Fibroblast of skin of left biceps (primary cell): ENCODE measurements around the gene YBEY.
"Not testable (repeated sequence)": the region's sequence is repeated elsewhere in the genome, so short reads cannot be mapped to it uniquely, and the experiment has no call there.

Experiments
- DNase-seq, 2 experiments: peaks; one replicate each; pipeline ENCODE4 v3.0.0-alpha.2; 2013; ENCODE audit warnings: low read depth in 2 of 2

YBEY gene, protein sequence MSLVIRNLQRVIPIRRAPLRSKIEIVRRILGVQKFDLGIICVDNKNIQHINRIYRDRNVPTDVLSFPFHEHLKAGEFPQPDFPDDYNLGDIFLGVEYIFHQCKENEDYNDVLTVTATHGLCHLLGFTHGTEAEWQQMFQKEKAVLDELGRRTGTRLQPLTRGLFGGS

DNA sequence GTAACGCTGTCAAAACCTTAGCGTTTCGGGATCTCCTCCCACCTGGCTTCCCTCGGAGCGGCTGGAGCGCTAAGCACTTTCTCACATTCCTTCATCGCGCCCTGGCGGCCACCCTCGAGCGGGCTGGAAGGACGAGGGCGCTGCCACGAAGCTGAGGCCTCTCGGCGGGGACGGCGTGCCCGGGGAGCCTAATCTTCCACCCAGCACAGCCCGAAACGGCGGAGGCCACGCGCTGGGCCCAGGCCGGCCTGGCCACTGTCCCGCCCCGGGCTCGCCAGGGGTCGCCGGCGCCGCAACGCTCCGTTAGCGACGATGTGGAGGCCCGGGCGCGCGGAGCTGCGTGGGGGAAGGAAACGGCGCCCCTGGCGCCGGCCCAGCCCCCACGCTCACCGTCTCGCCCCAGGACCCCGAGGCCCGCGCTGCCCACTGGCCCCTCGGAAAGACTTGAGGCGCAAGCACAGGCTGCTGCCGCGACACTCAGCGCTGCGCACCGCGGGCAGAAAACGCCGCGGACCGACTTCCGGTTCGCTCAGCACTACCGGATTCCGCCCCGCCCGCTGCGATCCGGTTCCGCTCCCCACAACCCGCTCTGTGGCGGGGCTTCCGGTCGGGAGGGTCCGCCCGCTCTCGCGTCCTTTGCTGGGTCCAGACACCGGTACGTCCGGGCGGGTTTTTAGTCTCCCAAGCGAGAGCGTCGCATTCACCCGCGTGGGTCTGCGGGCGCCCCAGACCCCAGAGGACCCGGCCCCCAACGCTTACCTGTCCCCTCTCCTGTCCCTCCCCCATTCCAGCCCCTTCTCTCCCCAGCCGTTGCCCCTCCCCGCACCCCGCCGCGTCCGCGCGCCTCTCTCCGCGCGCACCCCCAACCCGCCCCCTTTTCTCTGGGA lies at the start of gene YBEY:
Gene YBEY (plus strand): TSS at position 582 of the 887 bp plus-strand sequence. CDS start 572 bp downstream, outside the sequence.
- peak; percentile 79 for DNase-seq

DNA sequence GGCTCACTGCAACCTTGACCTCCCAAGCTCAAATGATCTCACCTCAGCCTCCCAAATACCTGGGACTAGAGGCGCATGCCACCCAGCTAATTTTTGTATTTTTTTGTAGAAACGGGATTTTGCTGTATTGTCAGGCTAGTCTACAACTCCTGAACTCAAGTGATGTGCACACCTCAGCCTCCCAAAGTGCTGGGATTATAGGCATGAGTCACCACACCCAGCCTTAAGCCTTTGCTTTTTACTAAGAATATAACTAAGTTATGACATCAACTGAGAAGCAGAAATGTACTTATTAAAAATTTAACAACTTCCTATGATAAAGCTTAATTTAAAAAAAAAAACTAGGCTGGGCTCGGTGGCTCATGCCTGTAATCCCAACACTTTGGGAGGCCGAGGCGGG lies 48.7 kb upstream of the YBEY start:
- no peak for DNase-seq

DNA sequence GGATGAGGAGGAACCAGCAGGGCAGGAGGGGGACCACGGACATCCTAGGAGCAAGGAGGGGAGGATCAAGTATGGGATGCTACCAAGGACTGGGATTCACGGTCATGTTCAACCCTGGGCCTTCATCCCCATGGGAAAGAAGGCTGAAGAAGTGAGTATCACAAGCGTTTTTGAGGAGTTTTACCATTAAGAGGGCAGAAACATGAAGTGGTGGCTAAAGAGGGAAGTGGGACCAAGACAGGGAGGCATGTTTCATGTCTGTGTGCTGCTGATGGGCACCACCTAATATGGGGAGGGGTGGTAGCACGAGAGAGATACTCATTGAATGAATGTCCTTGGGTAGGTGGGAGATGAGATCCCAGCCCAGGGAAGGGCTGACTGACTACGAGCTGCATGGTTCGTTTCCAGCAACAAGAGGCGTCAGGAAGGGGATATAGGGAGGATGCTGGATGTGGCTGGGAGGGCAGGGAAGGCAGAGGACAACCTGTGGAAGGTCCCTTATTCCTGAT lies 46.3 kb upstream of the YBEY start:
- no peak for DNase-seq

DNA sequence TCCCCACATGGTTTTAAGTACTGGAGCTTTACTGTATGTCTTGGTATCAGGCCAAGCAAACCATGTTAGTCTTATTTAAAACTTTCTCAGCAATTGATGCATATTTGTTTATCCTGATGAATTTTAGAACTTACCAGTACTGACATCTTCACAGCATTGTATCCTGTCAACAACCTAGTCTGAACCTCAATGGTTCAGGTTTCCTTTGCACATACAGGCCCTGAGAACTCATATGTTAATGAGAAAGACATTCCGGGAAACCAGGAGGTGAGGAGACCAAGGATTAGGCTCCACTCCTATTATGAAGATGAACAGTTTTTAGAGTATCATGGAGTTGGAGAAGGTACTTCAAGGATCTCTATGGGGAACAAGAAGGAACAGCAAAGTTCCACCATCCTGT lies 44.6 kb upstream of the YBEY start:
- not testable (repeated sequence) for DNase-seq

DNA sequence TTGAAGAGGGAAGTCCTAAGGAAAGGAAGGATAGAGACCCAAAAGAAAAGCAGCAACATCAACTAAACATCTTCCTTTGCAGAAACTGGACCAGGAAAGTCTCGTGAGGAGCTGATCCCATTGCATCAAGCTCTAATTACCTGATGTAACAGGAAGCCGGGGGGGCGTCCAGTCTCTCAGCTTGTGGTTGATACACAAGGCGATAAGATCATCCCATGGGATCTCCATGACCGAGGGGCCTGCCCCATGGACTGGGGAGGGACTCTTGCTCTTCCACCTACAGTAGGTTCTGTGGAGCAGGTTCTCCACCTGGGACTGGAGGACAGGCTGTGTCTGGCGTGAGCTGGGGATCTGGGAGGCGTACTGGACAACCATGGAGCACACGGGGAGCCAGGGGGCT lies 42.8 kb upstream of the YBEY start:
- no peak for DNase-seq

DNA sequence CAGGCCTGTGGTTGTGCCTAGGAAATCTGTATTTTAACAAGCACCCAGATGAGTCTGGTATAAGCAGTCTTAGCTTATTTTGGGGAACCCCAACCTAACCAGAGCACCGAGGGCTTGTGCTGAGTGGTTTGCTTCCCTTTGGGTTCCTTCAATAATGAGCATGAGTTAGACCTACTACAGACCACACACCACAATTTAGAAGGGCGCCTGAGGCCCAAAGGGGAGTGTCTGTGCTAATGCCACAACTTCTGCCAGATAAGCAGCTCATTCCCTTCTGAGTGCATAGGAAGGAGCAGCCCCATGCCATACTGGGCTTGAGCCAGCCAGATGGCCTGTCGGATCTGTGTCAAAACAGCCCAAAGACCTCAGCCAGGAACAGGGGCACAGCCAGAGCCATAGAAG lies 42.2 kb upstream of the YBEY start:
- DNase-seq: no peak

DNA sequence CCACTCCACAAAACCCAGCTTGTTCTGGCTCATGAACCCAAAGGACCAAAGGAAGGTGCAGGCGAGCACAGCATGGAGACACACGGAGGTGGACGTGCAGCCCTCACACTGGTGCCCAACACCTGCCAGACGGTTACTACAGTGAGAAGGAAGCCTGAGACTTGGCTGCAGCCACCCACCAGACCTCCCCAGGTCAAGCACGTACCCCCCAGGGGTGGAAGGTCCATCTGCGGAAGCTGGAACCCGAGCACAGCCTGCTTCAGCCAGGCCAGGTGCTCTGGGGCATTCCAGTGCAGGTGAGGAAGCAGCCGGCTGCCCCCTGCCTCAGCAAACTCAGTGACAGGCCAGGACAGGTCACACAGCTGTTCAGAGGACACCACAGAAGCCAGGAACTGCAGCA lies 41.5 kb upstream of the YBEY start:
- DNase-seq: no peak

DNA sequence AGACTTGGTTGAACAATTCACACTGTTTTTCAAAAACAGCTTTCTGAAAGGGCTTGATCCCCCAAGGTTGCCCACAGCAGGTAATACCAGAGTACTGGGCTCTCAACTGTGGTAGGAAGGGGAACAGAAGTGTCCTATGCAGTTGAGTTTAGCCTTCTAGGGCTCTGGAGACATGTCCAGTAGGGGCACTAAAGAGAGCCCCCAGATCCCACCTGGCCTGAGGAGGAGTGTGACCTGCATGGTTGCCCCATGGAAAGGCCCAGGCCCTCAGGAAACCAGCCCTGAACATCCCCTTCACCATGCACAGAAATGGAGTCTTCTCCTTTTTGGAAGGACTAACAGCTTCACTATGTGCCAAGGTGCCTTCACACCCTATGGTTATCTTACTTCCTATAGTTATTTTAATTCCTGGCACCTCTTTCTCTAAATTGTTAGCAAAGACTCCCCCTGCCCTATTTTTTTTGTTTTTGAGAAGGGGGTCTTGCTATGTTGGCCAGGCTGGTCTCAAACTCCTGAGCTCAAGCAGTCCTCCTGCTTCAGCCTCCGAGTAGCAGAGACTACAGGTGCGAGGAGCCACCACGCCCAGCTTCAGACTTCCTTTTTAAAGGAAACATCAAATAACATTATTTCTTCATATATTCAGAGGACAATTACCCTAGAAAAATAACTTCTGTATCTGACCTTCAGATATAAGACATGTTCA lies 40.8 kb upstream of the YBEY start:
- no peak for DNase-seq

DNA sequence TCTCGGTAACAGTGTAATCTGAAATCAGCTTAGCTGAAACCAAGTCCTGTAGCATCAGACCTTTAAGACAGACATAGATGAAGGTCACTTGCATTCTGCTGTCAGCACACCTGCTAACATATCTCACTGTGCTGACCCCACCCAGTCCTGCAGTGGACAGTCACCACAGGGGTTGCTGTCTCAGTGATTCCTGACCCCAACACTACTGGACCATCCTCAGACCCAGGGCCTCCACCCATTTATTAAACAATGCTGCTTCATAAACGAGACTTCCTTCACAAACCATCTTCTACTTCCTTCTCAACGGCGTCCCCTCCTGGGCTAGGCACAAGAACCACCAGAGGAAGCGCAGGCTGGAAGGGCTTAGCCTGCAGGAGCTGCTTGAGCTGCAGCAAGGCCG lies 39.8 kb upstream of the YBEY start:
- DNase-seq: no peak

DNA sequence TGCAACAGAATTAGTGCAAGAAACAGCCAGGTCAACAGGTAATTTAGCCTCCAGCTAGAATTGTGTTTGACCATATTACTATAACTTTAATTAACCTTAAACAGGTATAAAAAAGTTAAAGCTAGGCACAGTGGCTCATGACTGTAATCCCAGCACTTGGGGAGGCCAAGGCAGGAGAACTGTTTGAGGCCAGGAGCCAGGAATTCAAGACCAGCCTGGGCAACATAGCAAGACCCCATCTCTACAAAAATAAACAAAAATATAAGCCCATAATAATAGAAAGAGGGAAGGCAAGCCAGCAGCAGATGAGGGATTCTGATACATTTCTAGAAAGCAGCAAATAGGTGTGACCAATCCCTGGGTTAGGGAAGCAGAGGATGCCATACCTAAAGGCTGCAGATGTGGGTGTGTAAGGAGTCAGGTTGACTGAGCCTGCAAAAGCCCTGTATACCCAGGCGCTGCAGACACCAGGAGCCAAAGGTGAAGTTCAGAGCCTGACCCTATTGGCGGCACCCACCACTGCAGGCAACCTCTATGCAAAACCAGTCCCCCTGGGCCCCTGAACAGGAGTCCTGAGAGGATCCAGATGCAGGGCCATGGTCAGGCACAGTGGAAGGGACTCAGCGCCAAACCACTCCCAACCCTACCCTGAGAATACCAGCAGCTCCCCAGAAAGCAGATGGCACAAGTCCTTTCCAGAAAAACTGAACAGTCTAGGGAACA lies 38.3 kb upstream of the YBEY start:
- no peak for DNase-seq

DNA sequence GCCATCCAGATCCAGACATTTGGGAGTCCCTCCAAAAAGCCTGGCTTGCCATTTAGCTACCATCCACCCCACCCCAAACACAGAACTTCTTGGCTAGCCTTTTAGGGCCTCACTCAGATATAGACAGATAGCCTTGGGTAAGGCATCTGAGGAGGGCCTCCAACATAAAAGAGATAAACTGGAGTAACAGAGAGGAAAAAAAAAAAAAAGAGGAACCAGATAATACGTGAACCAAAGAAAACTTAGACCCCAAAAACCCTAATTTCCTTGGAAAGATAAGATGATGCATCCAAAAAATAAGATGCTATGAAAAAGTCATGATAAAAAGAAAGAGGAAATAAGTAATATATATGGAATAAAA lies 37.7 kb upstream of the YBEY start:
- DNase-seq: no peak

DNA sequence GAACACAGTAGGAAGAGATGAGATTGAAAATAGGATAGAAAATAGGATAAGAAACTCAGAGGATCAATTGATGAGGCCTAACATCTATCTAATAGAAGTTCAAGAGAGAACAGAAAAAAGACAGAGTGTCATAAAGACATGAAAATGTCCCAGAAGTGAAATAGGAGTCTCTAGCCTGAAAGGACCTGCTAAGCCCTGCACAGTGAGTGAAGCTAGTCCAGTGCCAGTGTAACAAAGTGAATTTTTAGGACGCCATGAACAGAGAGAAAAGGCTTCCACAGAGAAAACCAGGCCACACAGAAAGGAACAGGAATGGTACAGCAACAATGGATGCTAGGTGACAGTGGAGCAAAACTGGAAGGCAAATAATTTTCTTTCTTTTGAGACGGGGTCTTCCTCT lies 37.3 kb upstream of the YBEY start:
- no peak for DNase-seq

DNA sequence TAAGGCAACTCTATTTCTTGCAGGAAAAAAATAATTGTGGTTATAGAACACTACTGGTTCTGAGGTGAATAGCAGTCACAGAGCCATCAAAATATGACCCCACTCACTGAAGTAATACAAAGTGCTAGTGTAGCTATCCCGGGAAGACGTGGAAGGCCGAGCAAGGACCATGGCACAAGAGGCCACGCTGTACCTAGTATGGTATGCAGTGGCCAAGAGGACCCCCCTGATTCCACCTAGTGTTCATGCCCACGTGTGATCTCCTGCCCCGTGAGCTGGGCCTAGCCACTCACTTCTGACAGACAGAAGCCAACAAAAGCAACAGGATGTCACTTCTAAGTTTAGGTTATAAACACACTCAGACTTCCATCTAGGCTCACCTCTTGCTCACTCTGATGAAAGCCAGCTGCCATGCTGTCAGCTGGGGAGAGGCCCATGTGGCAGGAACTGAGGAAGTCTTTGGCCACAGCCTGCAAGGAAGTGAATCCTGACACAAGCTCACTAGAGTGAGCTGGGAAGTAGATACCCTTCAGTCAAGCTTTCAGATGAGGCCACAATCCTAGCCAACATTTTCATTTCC lies 35.9 kb upstream of the YBEY start:
- no peak for DNase-seq

DNA sequence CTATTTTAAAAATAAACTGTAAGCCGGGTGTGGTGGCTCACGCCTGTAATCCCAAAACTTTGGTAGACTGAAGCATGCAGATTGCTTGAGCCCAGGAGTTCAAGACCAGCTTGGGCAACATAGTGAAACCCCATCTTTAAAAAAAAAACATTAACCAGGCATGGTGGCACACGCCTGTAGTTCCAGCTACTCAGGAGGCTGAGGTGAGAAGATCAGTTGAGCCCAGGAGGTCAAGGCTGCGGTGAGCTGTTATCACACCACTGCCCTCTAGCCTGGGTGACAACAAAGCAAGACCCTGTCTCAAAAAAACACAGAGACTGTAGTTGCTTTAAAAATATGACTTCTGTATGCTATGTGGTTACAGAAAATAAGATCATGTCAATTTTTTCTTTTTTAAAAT lies 33.3 kb upstream of the YBEY start:
- no peak for DNase-seq

DNA sequence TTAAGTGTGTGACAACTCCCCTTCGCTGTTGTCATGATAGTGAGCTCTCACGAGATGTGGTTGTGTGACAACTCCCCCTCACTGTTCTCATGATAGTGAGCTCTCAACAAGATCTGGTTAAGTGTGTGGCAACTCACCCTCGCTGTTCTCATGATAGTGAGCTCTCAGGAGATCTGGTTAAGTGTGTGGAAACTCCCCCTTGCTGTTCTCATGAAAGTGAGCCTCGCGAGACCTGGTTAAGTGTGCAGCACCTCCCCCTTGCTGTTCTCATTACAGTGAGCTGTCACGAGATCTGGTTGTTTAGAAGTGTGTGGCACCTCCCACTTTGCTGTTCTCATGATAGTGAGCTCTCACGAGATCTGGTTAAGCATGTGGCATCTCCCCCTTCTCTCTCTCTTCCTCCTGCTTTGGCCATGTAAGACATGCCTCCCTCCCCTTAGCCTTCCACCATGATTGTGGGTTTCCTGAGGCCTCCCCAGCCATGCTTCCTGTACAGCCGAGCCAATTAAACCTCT lies 32.5 kb upstream of the YBEY start:
- DNase-seq: no peak

DNA sequence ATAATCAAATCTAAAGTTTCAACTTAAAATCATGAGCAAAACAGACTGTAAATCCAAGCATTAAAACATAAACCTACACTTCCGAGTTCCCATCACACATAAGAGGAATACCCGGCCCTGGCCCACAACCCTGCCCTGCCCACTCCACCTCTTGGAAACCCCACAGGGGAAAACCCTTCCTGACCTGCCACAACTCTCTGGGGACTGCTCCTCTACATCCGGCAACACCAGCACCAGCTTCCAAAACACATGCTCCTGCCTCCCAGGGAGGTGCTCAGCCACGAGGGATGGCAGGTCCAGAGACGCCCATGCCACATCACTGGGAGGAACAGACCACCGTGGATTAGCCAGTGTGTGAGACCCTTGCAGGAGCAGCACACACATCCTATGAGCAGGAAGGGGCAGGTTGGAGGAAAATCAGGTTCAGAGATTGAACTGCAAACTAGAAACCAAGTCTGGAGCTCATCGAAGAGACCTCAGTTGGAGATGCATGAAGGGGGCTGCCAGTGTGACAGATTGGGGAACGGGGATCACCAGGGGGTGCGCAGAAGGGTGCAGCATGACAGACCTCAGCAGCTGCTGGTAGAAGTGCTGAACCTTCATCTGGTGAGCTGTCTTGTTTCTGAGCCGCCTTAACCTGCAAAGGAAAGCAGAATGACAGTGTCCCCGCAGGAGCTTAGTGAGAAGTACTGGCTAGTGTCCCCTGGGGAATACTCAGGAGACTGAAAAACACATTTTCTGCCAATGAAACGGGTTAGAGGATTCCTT lies 31.8 kb upstream of the YBEY start:
- DNase-seq: no peak

DNA sequence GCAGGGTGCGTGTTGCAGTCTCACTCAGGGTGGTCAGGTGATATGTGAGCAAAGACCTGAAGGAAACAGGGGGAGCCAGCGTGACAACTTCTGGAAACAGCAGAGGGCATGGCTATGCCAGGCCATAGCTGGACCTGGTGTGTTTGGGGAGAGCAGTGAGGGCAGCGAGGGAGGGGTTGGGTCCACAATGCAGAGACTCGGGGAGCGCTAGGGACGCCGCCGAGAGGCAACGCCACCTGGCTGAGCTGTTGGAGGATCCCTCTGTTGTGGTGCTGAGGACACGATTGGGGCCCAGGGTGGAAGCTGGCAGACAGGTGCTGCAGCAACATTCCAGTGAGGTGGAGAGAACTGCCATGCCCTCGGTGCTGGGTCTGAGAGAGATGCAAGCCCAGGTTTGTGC lies 31.0 kb upstream of the YBEY start:
- no peak for DNase-seq

DNA sequence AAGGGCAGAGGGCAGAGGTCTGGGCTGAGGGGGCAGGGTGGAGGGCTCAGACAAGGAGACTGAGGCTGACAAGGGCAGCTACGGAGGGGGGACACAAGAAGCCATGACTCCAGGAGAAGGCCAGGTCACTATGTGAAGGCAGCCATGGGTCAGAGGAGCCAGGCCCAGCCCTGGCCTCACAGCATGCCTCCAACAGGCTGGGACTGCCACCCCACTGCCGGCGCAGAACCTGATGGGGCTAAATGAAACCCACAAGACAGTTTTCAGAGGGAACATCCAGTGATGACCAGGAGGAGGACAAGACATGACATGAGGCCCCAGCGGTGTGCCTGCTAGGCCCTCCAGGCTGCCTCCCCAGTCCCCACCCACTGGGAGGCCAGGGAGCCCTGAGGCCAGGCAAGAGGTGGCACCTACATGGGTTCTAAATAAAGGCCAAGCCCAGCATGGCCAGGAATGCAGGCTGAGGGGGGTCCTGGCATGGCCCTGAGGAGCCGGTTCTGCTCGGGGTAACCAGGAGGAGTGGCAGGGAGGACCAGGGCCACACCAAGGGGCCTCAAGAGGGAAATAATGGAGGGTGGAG lies 30.3 kb upstream of the YBEY start:
- DNase-seq: no peak

DNA sequence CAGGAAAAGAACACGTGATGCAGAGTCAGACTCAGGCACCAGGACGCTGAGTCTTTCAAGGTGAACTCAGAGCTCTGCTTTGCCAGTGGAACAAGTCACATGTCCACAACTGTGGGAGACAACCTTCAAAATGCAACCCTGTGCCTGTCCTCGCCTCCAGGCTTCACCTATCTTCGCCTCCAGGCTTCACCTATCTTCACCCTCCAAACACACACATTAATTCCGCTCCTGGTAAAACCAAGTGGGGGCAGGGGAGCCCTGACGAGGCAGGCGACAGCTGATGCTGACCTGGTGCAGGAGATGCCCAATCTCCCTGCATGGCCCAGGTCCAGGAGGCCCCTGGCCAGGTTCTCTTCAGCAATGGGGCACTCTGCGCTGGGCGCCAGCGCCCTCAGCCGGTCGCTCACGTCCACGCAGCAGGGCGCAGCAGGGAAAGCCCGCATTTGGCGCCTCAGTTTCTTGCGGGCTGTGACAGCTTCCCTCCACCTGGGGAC lies 29.6 kb upstream of the YBEY start:
- DNase-seq: no peak

DNA sequence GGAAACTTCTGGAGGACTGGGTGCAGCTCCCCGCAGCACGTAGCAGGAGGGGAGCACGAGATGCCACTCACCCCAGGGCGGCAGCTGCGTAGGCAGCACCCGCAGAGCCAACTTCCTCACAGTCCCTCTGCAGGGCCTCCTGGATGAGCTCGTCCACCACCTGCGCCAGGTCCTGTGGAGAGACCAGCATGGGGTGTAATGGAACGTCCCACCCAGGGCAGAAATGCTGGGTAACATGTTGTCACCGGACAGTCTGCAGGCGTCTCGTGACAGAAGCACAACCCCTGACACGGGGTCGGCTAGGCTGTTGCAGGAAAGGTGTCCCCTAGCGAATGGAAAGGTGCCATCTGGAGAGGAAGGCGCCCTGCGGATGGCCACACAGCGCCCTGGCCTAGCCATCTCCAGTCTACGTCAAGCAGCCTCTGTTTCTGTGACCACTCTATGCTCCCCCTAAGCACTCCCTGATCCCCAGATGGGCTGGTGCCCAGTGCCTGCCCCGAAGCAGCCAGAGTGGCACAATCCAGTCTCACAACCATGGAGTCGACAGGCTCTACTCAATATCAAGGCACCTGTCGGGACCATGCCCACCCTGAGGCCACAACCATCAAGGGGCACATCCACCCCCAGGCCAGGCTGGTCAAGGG lies 22.0 kb upstream of the YBEY start:
- DNase-seq: no peak
